ENCODE measurements around the gene ZNF722. TPM values are rescaled to one million over a fixed set of nuclear protein-coding genes. Genes with fewer than 3 reads are reported as not detected.
"Not testable (repeated sequence)": the region's sequence is repeated elsewhere in the genome, so short reads cannot be mapped to it uniquely, and the experiment has no call there.

The ZNF722 gene
- total RNA-seq = not detected

GRCh38 chr7:63998549-63998948 is at the start of gene ZNF722:
TSS of gene ZNF722 (plus strand) at chr7:63998849. CDS start at chr7:63998962, 113 bp downstream.
- Histone ChIP-seq H3K4me3 (no peak within 1 kb of the TSS), H3K27ac (no peak within 1 kb of the TSS), H3K27me3 (no peaks in the 10 kb centered on the region), H3K36me3 (no peaks in the 10 kb centered on the region), H3K9me3 (peaks cover 6 to 11% of the 10 kb centered on the region in 2 donors), H3K4me1 (no peaks in the 10 kb centered on the region)
- no peak for DNase-seq (ENCODE audit: low spot score in 2 of 2)
- intact Hi-C loops (cut with DNase I) = no loop called here
- no peak for TF ChIP-seq CTCF (IDR thresholded peaks at IDR 0.05)

- no peaks in the 10 kb centered on the region for H3K9me3 ChIP-seq
- H3K4me3 ChIP-seq = no peak overlapping the region
- no peaks in the 10 kb centered on the region for H3K4me1 ChIP-seq
- no peak overlapping the region for H3K27ac ChIP-seq
- intact Hi-C loops (cut with DNase I) = loop anchor here (10.0 kb wide), 1 partner anchor 58 kb away; no protein-coding TSS in a partner anchor
- TF ChIP-seq CTCF (IDR thresholded peaks at IDR 0.05) = no peak
- no peaks in the 10 kb centered on the region for H3K27me3 ChIP-seq
- H3K36me3 ChIP-seq = no peaks in the 10 kb centered on the region
- no peak for DNase-seq (ENCODE audit: low spot score in 2 of 2)
These were observed 45.5 kb upstream of the ZNF722 start for GRCh38 chr7:63953181-63953580.

GRCh38 chr7:63968629-63969028 is 30.0 kb upstream of the ZNF722 start:
- intact Hi-C loops (cut with DNase I) = no loop called here
- no peak for TF ChIP-seq CTCF (IDR thresholded peaks at IDR 0.05)
- Histone ChIP-seq H3K4me3 (no peak overlapping the region), H3K36me3 (no peaks in the 10 kb centered on the region), H3K4me1 (no peaks in the 10 kb centered on the region), H3K9me3 (no peaks in the 10 kb centered on the region), H3K27ac (no peak overlapping the region), H3K27me3 (no peaks in the 10 kb centered on the region)
- no peak for DNase-seq (ENCODE audit: low spot score in 2 of 2)

- H3K27me3 ChIP-seq; DNase-seq (ENCODE audit: low spot score in 2 of 2); H3K36me3 ChIP-seq; intact Hi-C loops (cut with DNase I); H3K27ac ChIP-seq; H3K4me1 ChIP-seq; H3K4me3 ChIP-seq: not testable (repeated sequence)
- peaks cover 18 to 38% of the 10 kb centered on the region in 2 donors for H3K9me3 ChIP-seq
These were observed 16.8 kb downstream of the ZNF722 start for GRCh38 chr7:64015496-64015895.

GRCh38 chr7:64035388-64035787 is 36.7 kb downstream of the ZNF722 start:
- H3K4me1 ChIP-seq = no peaks in the 10 kb centered on the region
- intact Hi-C loops (cut with DNase I) = no loop called here
- no peak overlapping the region for H3K4me3 ChIP-seq
- DNase-seq (ENCODE audit: low spot score in 2 of 2) = no peak
- no peak for TF ChIP-seq CTCF (IDR thresholded peaks at IDR 0.05)
- H3K36me3 ChIP-seq = no peaks in the 10 kb centered on the region
- peaks cover 13 to 30% of the 10 kb centered on the region in 2 donors for H3K9me3 ChIP-seq
- H3K27ac ChIP-seq = no peak overlapping the region
- no peaks in the 10 kb centered on the region for H3K27me3 ChIP-seq

GRCh38 chr7:64037095-64037494 is 38.4 kb downstream of the ZNF722 start:
- H3K36me3 ChIP-seq = no peaks in the 10 kb centered on the region
- no peaks in the 10 kb centered on the region for H3K27me3 ChIP-seq
- TF ChIP-seq CTCF (IDR thresholded peaks at IDR 0.05) = no peak
- no peak overlapping the region for H3K27ac ChIP-seq
- H3K4me3 ChIP-seq = no peak overlapping the region
- DNase-seq (ENCODE audit: low spot score in 2 of 2) = no peak
- H3K4me1 ChIP-seq = no peaks in the 10 kb centered on the region
- intact Hi-C loops (cut with DNase I) = no loop called here
- H3K9me3 ChIP-seq = peaks cover 13 to 36% of the 10 kb centered on the region in 2 donors
